Thoracic aorta (tissue), 2 donors: ENCODE measurements around the gene MCOLN1. TPM values are rescaled to one million over a fixed set of nuclear protein-coding genes. Genes with fewer than 3 reads are reported as not detected.

ENCODE experiments used
- ATAC-seq: fragments of 150-250 bp; one replicate; pipeline ENCODE4 v1.8.0; 2017; ENCODE audit warnings: low read depth; ENCODE audit not compliant: insufficient number of reproducible peaks, low FRiP score
- DNase-seq: peaks from one replicate; pipeline ENCODE4 v3.0.0-alpha.2; 2020; ENCODE audit warnings: low spot score
- H3K27ac ChIP-seq, 2 donors: fragments of 200-600 bp; sonication (generic); 1 replicate in 1 of 2; 2 replicates in 1 of 2; pipeline ENCODE4 v1.5.1; 2016; ENCODE audit warnings: mild to moderate bottlenecking in 2 of 2, moderate library complexity in 2 of 2
- H3K27me3 ChIP-seq: fragments of 200-600 bp; sonication (generic); replicated peaks from 2 replicates; pipeline ENCODE4 v1.6.0; 2016; ENCODE audit warnings: mild to moderate bottlenecking; ENCODE audit not compliant: insufficient read depth
- H3K36me3 ChIP-seq: fragments of 200-600 bp; sonication (generic); one replicate; pipeline ENCODE4 v1.5.1; 2016
- H3K4me1 ChIP-seq, 2 donors: fragments of 200-600 bp; sonication (generic); 1 replicate in 1 of 2; 2 replicates in 1 of 2; pipeline versions ENCODE4 v1.5.1 to v1.6.0; 2016; ENCODE audit warnings: low read depth in 2 of 2, mild to moderate bottlenecking in 1 of 2; ENCODE audit not compliant: control insufficient read depth in 1 of 2
- H3K4me3 ChIP-seq: fragments of 200-600 bp; sonication (generic); 2 replicates; pipeline ENCODE4 v1.5.1; 2016; ENCODE audit warnings: mild to moderate bottlenecking
- H3K9me3 ChIP-seq: fragments of 200-600 bp; sonication (generic); 2 replicates; pipeline ENCODE4 v1.5.1; 2016
- CTCF ChIP-seq: fragments of 200-600 bp; sonication (generic); IDR thresholded peaks from one replicate; pipeline ENCODE4 v1.5.1; 2019; ENCODE audit warnings: antibody characterized with exemption
- total RNA-seq, 2 donors: library from RNA; depleted of rRNA; stranded (reverse); fragments of >200 nt; gene quantifications; one replicate each; pipeline versions ENCODE4 v1.1.0 to v1.2.3, GENCODE V29; 2016

The MCOLN1 gene
- total RNA-seq, 2 donors from 2014 or later, result 19.6 to 34.8 TPM

DNA sequence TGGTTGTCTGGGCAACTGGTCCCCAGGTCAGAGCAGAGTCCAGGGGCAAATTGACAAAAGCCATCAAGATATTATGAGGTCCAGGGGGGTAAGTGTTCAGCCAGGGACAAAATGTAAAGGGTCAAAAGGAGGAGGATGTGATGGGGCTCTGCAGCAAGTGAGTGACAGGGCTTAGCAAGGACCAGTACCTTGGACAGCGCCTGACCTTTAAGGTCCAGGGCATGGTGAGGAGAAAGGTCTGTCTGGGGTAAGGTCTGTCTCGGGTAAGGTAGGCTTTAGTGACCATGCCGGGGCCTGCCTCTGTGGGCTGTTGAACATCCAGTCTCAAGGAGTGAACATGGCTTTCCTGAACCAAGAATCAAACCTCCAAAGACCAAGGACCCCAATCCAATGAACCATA lies 12.8 kb upstream of the MCOLN1 start:
- H3K9me3 ChIP-seq, result no peaks in the 10 kb centered on the region
- DNase-seq (no peak), ATAC-seq (no peak)
- H3K36me3 ChIP-seq, result no peaks in the 10 kb centered on the region
- H3K27me3 ChIP-seq, result no peaks in the 10 kb centered on the region
- H3K4me3 ChIP-seq, result no peak overlapping the region
- H3K27ac ChIP-seq, result no peak overlapping the region
- TF ChIP-seq CTCF, result no peak
- H3K4me1 ChIP-seq, result peaks cover 0 to 12% of the 10 kb centered on the region in 2 donors

GRCh38 chr19:7512400-7512851 lies 10.0 kb upstream of the MCOLN1 start:
- no peaks in the 10 kb centered on the region for H3K9me3 ChIP-seq
- H3K4me1 ChIP-seq, result peaks cover 3 to 33% of the 10 kb centered on the region in 2 donors
- no peaks in the 10 kb centered on the region for H3K36me3 ChIP-seq
- H3K27me3 ChIP-seq, result no peaks in the 10 kb centered on the region
- H3K4me3 ChIP-seq, result no peak overlapping the region
- ATAC-seq (no peak), DNase-seq (no peak)
- TF ChIP-seq CTCF, result no peak
- no peak overlapping the region for H3K27ac ChIP-seq

DNA sequence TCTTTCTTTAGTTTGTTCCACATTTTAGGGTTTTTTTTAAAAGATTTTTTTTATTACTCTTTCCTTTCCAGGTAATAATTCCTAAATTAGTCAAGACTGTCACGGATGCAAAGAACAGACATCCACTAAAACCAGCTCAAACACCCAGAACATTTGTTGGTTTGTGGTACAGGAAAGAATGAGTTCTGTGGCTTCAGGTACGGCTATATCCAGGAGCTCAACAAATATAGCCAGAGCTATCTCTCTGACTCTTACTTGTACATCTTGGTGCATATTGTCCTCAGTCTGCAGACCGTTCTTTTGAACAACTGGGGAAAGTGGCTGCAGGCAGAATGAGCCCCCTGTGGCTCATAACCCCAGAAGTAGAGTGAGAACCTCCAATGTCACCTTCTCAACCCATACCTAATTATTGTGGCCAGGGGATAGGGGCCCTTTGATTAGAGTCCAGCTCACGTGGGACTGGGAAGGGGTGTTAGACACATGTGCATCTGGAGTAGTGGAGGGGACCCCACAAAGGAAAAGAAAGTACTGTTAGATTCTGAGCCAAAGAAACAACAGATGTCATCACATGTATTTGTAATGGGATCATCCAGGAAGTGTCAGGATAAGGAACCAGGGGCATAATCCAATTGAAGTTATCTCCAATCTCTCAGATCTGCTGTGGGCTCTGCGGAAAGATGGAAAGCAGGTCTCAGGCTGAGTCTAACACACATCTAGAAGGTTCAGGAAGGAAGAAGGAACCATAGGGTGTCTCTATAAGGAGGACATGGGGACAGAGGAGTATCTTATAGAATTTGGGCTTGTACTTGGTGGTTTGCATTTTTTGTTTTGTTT lies 8.4 kb upstream of the MCOLN1 start:
- Histone ChIP-seq H3K4me3 (no peak overlapping the region), H3K27me3 (no peaks in the 10 kb centered on the region), H3K27ac (peak overlapping the region; percentile 90 to 99), H3K36me3 (no peaks in the 10 kb centered on the region), H3K4me1 (peaks cover 3 to 39% of the 10 kb centered on the region in 2 donors), H3K9me3 (no peaks in the 10 kb centered on the region)
- no peak for TF ChIP-seq CTCF
- DNase-seq (no peak), ATAC-seq (no peak)

GRCh38 chr19:7515110-7515644 lies 7.2 kb upstream of the MCOLN1 start:
- peak overlapping the region; percentile 76 for H3K4me3 ChIP-seq
- peak; percentile 79 for DNase-seq
- H3K36me3 ChIP-seq, result peaks cover 2% of the 10 kb centered on the region
- no peaks in the 10 kb centered on the region for H3K9me3 ChIP-seq
- H3K27ac ChIP-seq, result peak overlapping the region; percentile 90 to 99
- peak; percentile 81 for ATAC-seq
- H3K27me3 ChIP-seq, result no peaks in the 10 kb centered on the region
- peaks cover 3 to 44% of the 10 kb centered on the region in 2 donors for H3K4me1 ChIP-seq
- no peak for TF ChIP-seq CTCF

GRCh38 chr19:7515645-7516151 lies 6.7 kb upstream of the MCOLN1 start, which contains the start of gene ZNF358:
Gene ZNF358, plus strand, starts transcription at chr19:7516103. Its CDS starts 3,140 bp downstream, at chr19:7519243.
- peaks cover 3 to 50% of the 10 kb centered on the region in 2 donors for H3K4me1 ChIP-seq
- H3K36me3 ChIP-seq, result peaks cover 2% of the 10 kb centered on the region
- TF ChIP-seq CTCF, result no peak
- peak within 1 kb of the TSS; percentile 90 to 99 for H3K27ac ChIP-seq
- H3K9me3 ChIP-seq, result no peaks in the 10 kb centered on the region
- no peaks in the 10 kb centered on the region for H3K27me3 ChIP-seq
- DNase-seq, result peak; percentile 19
- peak within 1 kb of the TSS; percentile 85 for H3K4me3 ChIP-seq
- no peak for ATAC-seq
